RWPE1 (cell line): ENCODE measurements around the gene GPC1.

Experiments
- CTCF ChIA-PET: fragments of 350-600 bp; sonication (Branson Sonifier 250); formaldehyde crosslinking; extraction: SDS; loops from one replicate; lab custom pipeline; 2021; lab: Yijun Ruan, JAX
- POLR2A ChIA-PET: fragments of 400-600 bp; formaldehyde crosslinking; extraction: SDS; loops from one replicate; lab custom pipeline; 2020; ENCODE audit warnings: antibody characterized with exemption; ENCODE audit not compliant: low non-redundant PET; lab: Yijun Ruan, JAX
- DNase-seq: peaks from one replicate; pipeline ENCODE4 v3.0.0; 2012; ENCODE audit warnings: low spot score
- H3K27ac ChIP-seq: fragments of 450-650 bp; 2 replicates; pipeline ENCODE4 v1.5.1; 2017
- TF ChIP-seq, protein P1 (sequence below): fragments of 450-650 bp; conservative IDR thresholded peaks from 2 replicates; pipeline ENCODE4 v1.5.1; 2017; ENCODE audit warnings: low read depth, mild to moderate bottlenecking

Gene GPC1

DNA sequence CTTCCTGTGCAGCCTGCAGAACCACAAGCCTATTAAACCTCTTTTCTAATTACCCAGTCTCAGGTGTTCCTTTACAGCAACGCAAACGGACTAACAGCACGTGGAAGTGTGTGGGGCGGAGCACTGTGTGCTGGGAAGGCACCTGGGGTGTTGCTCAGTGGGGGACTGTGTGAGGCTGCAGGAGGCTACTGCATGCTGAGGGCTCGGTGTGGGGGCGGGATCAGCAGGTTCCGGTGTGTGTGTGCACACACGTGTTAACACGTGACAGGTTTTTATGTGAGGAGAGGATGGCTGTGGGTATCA is 63.4 kb downstream of the GPC1 start:
- no peak overlapping the region for H3K27ac ChIP-seq
- no peak for DNase-seq
- TF ChIP-seq, protein P1, sequence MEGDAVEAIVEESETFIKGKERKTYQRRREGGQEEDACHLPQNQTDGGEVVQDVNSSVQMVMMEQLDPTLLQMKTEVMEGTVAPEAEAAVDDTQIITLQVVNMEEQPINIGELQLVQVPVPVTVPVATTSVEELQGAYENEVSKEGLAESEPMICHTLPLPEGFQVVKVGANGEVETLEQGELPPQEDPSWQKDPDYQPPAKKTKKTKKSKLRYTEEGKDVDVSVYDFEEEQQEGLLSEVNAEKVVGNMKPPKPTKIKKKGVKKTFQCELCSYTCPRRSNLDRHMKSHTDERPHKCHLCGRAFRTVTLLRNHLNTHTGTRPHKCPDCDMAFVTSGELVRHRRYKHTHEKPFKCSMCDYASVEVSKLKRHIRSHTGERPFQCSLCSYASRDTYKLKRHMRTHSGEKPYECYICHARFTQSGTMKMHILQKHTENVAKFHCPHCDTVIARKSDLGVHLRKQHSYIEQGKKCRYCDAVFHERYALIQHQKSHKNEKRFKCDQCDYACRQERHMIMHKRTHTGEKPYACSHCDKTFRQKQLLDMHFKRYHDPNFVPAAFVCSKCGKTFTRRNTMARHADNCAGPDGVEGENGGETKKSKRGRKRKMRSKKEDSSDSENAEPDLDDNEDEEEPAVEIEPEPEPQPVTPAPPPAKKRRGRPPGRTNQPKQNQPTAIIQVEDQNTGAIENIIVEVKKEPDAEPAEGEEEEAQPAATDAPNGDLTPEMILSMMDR = no peak
- CTCF ChIA-PET = no interaction called here
- POLR2A ChIA-PET = no interaction called here

DNA sequence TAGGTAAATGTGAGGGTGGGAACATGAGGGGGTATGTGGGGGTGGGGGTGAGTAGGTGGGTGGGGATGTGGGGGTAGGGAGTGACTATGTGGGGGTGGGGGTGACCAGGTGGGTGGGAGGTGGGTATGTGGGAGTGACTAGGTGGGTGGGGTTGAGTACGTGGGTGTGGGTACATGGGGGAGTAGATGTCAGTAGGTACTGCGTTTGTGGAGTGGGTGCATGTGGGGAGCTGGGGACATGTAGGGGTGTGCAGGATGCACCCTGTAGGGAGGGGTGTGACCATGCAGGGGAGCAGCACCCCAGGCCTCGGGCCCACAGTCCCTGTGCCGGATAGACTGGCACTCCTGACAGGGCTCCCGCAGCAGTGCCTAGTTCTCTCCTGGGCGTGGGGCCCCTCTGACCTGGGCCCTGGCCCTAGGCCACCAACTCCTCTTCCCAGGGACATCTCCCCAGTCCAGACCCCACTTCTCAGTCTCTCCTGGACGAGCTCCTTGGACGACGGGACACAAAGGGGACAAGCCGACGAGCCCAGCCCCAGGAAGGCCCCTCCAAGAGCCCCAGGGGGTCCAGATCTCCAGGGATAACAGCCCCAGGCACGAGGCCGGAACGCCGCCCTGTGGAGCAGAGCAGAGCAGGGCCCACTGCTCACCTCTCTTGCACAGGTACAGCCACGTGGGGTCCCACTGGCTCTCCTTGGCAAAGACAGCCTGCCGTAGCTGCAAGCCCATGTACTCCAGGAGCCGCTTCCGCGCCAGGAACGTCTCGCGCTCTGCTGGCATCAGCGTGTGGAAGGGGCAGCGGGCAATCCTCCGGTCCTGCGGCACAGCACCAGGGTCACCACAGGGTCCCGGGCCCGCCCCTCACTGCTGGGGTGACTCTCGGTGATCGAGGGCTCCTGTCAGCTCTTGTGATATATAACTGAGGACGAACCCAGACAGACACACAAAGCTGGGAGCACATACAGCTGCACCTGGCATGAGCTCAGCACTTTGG is 64.1 kb downstream of the GPC1 start:
- no peak for DNase-seq
- ChIA-PET CTCF (no interaction called here), POLR2A (no interaction called here)
- TF ChIP-seq, protein P1 = no peak
- no peak overlapping the region for H3K27ac ChIP-seq

DNA sequence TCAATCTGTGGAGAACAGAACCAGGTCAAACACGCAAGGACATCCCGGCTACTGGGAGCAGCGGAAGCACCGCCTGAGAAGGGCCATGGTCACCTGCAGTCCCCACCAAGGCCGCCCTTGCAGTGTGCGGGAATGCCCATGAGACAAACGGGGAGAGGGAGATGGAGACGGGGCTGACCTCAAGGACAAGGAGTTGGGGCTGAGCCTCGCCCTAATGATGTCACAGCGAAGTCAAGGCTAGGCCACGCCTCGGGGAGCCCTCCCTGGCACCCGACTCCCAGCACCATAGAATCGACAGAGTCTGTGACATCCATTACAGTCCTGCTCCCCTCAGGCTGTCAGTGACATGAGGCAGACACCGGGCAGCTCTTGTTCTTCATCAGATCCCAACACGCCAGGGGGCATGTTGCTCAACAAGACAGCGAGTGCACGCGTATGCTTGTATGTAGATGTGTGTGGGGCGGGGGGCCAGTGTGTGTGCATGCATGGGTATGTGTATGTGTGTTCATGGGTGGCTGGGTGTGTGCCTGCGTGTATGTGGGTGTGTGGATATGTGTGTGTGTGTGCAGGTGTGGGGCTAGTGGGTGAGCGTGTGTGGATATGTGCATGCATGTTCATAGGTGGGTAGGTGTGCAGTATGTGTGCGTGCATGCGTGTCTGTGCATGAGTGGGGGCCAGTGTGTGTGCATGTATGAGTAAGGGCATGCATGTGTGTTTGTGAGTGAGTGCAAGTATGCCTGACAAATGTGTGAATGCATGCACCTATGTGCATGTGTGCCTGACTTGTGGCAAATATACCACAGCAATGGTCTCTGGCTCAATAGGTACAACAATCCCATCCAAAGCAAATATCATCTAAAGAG is 65.3 kb downstream of the GPC1 start:
- ChIA-PET CTCF (no interaction called here), POLR2A (no interaction called here)
- no peak overlapping the region for H3K27ac ChIP-seq
- no peak for DNase-seq
- TF ChIP-seq, protein P1 = no peak

DNA sequence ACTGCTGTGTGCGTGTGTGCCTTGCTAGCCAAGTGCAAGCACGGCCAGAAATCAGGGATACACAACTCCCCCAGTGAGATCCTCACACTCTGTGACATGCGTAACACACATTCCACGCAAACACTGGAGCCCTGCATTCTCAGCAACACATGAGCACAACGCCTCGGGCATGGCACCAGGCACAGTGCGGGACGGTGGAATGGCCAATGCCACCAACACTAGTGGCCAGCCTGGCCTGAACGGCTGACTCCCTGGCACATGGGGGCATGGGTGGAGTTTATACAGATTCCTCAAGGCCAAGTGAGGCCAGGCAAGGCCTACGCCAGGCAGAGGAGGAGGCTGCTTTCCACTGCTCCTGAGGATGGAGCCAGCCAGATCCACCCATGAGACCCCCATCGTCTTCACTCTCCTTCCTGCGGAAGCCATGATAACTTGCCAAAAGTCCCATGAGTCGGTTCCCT is 66.1 kb downstream of the GPC1 start:
- CTCF ChIA-PET = no interaction called here
- TF ChIP-seq, protein P1 = no peak
- DNase-seq = no peak
- POLR2A ChIA-PET = no interaction called here
- no peak overlapping the region for H3K27ac ChIP-seq

DNA sequence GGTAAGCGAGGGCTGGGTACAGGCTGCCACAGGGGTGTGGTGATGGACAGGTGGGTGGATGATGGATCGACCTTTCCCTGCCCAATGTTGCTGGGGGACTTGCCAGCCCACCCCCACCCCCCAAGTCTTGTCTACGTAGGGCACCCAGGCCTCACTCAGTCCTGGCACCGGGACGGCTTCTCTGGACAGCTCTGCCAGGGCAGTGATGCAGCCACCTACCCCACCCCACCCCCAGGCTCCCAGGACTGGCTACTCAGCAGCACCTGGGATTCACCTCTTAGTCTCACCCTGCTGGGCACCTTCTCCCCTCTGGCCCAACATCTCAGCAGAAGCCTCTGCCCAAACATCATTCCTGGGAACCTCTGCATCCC is 66.6 kb downstream of the GPC1 start:
- H3K27ac ChIP-seq = no peak overlapping the region
- ChIA-PET POLR2A (no interaction called here), CTCF (no interaction called here)
- TF ChIP-seq, protein P1 = no peak
- no peak for DNase-seq

DNA sequence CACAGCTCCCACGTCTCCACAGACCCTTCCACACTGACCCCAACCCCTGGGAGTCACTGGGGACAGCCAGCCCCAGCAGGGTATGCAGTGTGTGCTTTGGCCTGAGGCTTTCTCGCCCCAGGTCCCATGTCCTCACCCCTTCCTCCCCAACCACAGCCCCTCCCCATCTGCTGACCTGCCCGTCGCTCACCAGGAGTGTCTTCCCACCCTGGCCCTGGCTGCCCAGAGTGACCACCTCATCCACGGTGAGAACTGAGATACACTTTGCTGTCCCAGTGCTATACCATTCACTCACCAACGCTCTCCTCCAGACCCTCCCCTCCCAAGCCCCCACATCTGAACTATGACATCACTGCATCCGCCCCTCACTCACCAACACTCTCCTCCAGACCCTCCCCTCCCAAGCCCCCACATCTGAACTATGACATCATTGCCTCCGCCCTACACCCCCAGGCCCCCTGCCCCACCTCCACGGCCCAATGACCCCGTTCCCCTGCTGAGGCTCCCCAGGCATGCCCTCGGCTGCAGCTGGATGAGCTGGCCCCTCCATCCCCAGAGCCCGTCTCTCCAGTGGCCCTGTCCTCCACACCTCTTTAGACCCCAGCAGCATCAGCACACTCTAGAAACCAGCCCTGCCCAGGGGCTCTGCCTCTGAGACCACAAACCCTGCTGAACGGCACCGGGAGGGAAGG is 67.1 kb downstream of the GPC1 start:
- POLR2A ChIA-PET = no interaction called here
- H3K27ac ChIP-seq = no peak overlapping the region

More for the DNA sequence above, 67.1 kb downstream of the GPC1 start:
- TF ChIP-seq, protein P1 = no peak
- no peak for DNase-seq
- CTCF ChIA-PET = no interaction called here
